Measurements from ENCODE around the gene STX1A. TPM values are rescaled to one million over a fixed set of nuclear protein-coding genes. Genes with fewer than 3 reads are reported as not detected.

The STX1A gene
- total RNA-seq, 4 donors from 2014 or later = 2.9 to 9.2 (median 4.6) TPM

DNA sequence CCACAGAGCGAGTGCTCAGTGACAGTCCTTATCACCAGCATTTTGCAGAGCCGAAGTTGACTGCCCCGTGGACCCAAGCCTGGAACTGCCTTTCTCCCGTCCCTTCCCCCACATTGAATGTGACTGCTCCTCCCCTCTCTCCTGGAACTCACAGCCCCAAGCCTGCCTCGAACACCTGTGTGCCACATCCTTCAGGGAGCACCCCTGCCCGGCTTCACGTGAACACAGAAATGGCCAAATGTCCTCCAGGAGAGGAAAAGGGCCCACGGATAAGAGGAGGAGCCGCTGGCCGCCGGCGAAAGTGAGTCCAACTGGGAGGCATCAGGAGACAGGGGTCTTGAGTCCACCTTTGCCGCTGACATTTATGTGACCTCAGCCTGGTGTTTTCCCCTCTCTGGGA, 16.2 kb downstream of the STX1A start:
- DNase-seq (ENCODE audit: low spot score in 2 of 2) = no peak
- intact Hi-C loops (cut with DNase I; ENCODE audit: low total_unique reads) = no loop called here
- WGBS, 2 donors = 70 to 80% methylated on average over 13 of the region's 13 CpGs
- no peak for TF ChIP-seq POLR2A (IDR thresholded peaks at IDR 0.05)
- TF ChIP-seq, protein P1, sequence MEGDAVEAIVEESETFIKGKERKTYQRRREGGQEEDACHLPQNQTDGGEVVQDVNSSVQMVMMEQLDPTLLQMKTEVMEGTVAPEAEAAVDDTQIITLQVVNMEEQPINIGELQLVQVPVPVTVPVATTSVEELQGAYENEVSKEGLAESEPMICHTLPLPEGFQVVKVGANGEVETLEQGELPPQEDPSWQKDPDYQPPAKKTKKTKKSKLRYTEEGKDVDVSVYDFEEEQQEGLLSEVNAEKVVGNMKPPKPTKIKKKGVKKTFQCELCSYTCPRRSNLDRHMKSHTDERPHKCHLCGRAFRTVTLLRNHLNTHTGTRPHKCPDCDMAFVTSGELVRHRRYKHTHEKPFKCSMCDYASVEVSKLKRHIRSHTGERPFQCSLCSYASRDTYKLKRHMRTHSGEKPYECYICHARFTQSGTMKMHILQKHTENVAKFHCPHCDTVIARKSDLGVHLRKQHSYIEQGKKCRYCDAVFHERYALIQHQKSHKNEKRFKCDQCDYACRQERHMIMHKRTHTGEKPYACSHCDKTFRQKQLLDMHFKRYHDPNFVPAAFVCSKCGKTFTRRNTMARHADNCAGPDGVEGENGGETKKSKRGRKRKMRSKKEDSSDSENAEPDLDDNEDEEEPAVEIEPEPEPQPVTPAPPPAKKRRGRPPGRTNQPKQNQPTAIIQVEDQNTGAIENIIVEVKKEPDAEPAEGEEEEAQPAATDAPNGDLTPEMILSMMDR (IDR thresholded peaks at IDR 0.05) = no peak
- H3K4me3 ChIP-seq (ENCODE audit: low read depth, poor library complexity, severe bottlenecking) = no peak overlapping the region

DNA sequence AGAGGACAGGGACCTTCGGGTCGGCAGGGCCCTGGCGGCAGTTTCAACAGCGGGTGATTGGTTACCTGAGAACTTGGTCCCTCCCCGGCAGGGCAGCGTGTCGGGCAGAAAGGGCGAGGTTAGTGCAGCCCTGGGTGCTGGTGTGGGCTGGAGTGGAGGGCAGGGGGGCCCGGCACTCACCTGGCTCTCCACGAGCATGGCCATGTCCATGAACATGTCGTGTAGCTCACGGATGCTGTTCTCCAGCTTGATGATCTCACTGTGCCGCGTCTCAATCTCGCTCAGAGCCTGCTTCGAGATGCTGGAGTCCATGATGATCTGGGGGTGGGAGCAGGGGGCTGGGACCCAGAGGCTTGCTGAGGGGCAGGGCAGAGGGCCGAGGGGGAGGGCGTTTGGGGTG, 16.8 kb downstream of the STX1A start:
- no peak overlapping the region for H3K4me3 ChIP-seq (ENCODE audit: low read depth, poor library complexity, severe bottlenecking)
- intact Hi-C loops (cut with DNase I; ENCODE audit: low total_unique reads) = no loop called here
- no peak for DNase-seq (ENCODE audit: low spot score in 2 of 2)
- WGBS, 2 donors = 87% methylated on average over 17 to 18 of the region's 18 CpGs
- TF ChIP-seq, protein P1 (IDR thresholded peaks at IDR 0.05) = no peak
- no peak for TF ChIP-seq POLR2A (IDR thresholded peaks at IDR 0.05)

DNA sequence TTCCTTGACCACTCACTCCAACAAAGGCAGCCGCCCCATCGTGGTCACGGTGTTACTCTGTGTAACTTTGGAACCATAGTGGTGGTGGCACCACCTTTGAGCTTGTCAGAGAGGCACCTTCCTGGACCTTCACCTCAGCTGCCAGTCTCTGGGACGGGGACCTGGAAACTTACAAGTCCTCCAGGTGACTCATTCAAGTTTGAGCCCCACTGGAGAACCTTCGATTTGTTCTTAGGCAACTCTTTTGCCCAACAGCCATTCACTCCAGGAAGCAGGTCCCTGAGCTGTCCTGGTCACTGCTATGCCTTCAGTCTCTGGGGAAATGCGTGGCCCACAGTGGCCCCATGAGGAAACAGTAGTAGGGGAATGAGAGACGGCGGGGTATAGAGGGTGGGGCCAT, 17.2 kb downstream of the STX1A start:
- DNase-seq (ENCODE audit: low spot score in 2 of 2) = no peak
- intact Hi-C loops (cut with DNase I; ENCODE audit: low total_unique reads) = no loop called here
- no peak overlapping the region for H3K4me3 ChIP-seq (ENCODE audit: low read depth, poor library complexity, severe bottlenecking)
- no peak for TF ChIP-seq POLR2A (IDR thresholded peaks at IDR 0.05)
- TF ChIP-seq, protein P1 (IDR thresholded peaks at IDR 0.05) = no peak
- 80 to 86% methylated on average over 8 of the region's 8 CpGs for WGBS, 2 donors

DNA sequence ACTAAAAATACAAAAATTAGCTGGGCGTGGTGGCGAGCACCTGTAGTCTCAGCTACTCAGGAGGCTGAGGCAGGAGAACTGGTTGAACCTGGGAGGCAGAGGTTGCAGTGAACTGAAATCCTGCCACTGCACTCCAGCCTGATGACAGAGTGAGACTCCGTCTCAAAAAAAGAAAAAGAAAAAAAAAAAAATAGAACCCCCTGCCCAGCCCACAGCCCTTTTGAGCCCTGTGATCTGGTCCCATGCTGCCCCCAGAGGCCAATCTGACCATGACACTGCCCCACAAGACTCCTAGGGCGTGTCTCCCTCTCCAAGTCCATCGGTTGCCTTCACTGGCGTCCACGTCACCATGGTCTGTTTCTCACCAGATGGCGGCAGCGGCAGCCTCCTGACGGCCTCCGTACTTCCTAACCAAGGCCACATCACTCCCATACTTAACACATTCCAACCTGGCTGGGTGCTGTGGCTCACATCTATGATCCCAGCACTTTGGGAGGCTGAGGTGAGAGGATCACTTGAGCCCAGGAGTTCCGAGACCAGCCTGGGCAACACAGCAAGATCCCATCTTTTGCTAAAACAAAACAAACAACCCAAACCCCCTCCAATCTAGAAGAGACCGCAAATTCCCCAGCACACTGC, 18.0 kb downstream of the STX1A start:
- TF ChIP-seq, protein P1 (IDR thresholded peaks at IDR 0.05) = no peak
- TF ChIP-seq POLR2A (IDR thresholded peaks at IDR 0.05) = no peak
- intact Hi-C loops (cut with DNase I; ENCODE audit: low total_unique reads) = no loop called here
- no peak overlapping the region for H3K4me3 ChIP-seq (ENCODE audit: low read depth, poor library complexity, severe bottlenecking)
- 76 to 83% methylated on average over 13 of the region's 13 CpGs for WGBS, 2 donors
- DNase-seq (ENCODE audit: low spot score in 2 of 2) = no peak

DNA sequence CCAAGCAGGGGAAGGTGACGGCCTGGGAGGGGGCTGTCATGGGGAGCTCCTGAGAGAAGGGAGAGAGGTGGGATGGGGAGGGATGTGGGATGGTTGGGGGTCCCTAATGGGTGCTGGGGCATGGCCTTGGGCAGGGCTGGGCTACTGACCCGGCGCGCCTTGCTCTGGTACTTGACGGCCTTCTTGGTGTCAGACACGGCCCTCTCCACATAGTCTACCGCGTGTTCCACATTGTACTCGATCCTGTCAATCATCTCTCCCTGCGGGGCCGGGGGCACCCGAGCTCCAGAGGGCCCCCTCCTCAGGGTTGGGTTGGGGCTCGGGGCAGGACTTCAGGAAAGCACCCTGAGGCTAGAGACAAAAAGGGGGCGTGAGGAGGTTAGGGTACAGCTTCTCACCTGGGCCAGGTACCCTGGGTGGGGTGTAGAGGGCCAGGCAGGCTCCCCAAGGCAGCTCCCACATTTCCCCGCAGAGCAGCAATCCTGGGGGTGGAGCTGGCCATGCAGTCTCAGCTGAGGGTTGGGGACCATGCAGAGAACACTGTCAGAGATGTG, 18.8 kb downstream of the STX1A start:
- no peak overlapping the region for H3K4me3 ChIP-seq (ENCODE audit: low read depth, poor library complexity, severe bottlenecking)
- no peak for DNase-seq (ENCODE audit: low spot score in 2 of 2)
- 86% methylated on average over 15 of the region's 15 CpGs for WGBS, 2 donors
- intact Hi-C loops (cut with DNase I; ENCODE audit: low total_unique reads) = no loop called here
- TF ChIP-seq POLR2A (IDR thresholded peaks at IDR 0.05) = no peak
- TF ChIP-seq, protein P1 (IDR thresholded peaks at IDR 0.05) = no peak

DNA sequence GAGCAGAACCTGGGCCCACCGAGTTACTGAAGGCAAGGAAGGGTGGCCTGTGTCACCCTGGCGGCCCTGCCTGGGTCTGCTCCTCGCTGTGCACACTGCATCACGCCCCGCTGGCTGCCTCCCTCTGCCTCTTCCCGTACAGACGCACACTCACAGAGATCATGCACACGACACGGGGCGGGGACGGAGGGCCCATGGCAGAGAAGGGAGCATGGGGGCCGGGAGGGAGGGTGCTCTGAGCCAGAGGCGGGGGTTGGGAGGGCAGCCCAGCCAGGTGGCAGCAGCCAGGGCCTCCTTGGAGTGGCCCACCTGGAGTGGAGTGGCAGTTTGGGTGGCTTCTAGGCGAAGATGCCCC, 19.4 kb downstream of the STX1A start:
- intact Hi-C loops (cut with DNase I; ENCODE audit: low total_unique reads) = no loop called here
- DNase-seq (ENCODE audit: low spot score in 2 of 2) = no peak
- no peak overlapping the region for H3K4me3 ChIP-seq (ENCODE audit: low read depth, poor library complexity, severe bottlenecking)
- no peak for TF ChIP-seq POLR2A (IDR thresholded peaks at IDR 0.05)
- TF ChIP-seq, protein P1 (IDR thresholded peaks at IDR 0.05) = no peak
- 81 to 90% methylated on average over 14 of the region's 14 CpGs for WGBS, 2 donors
